ENCODE data around the gene SOX5.
"Not testable (repeated sequence)": the region's sequence is repeated elsewhere in the genome, so short reads cannot be mapped to it uniquely, and the experiment has no call there.

SOX5 gene

DNA sequence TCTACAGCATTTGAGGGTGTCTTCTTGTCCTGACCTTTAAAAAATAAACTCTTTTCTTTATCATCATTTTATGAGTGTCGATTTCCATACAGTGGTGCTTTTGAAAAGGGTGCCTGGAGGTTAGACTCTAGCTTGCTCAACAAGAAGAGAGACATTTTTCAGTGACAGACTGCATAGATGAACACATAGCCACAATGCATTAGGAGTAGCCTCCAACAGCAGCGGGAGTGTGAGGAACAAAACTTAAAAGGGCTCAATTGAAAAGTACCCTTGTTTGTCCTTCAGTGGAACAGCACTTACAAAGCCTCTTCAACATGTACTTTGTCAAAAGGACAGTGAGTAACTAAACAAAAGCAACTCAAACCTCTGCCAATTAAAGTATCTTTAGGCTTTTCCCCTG, 119.3 kb downstream of the SOX5 start:
- Mint-ChIP-seq H3K9me3 (no peaks in the 10 kb centered on the region), H3K27me3 (ENCODE audit: low read depth) (no peaks in the 10 kb centered on the region), H3K27ac (no peak overlapping the region), H3K36me3 (ENCODE audit: low read depth) (peaks cover under 1% of the 10 kb centered on the region), H3K4me3 (no peak overlapping the region), H3K4me1 (no peaks in the 10 kb centered on the region)
- TF ChIP-seq, protein P1, sequence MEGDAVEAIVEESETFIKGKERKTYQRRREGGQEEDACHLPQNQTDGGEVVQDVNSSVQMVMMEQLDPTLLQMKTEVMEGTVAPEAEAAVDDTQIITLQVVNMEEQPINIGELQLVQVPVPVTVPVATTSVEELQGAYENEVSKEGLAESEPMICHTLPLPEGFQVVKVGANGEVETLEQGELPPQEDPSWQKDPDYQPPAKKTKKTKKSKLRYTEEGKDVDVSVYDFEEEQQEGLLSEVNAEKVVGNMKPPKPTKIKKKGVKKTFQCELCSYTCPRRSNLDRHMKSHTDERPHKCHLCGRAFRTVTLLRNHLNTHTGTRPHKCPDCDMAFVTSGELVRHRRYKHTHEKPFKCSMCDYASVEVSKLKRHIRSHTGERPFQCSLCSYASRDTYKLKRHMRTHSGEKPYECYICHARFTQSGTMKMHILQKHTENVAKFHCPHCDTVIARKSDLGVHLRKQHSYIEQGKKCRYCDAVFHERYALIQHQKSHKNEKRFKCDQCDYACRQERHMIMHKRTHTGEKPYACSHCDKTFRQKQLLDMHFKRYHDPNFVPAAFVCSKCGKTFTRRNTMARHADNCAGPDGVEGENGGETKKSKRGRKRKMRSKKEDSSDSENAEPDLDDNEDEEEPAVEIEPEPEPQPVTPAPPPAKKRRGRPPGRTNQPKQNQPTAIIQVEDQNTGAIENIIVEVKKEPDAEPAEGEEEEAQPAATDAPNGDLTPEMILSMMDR (IDR thresholded peaks at IDR 0.05; ENCODE audit: unreplicated experiment in 3 of 3), result no peak

DNA sequence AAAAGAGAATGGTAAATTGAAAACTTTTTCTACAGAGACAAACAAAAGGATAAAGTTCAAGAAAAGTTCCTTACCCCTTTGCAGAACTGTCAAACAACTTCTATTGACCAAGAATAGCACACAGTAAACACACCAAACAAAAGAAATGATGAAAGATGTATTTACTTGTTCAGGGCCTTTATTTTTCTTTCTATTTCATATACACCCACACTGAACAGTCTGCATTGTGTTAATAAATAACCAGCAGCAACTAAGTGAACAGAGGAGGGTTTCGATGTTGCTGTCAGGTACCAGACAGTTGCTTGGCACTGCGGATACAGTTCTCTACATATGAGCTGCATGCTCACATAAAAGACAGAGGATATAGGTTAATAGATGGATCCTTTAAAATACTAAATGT, 122.1 kb downstream of the SOX5 start:
- no peaks in the 10 kb centered on the region for H3K27me3 Mint-ChIP-seq (ENCODE audit: low read depth)
- no peaks in the 10 kb centered on the region for H3K4me1 Mint-ChIP-seq
- TF ChIP-seq, protein P1 (IDR thresholded peaks at IDR 0.05; ENCODE audit: unreplicated experiment in 3 of 3), result no peak
- peaks cover 9% of the 10 kb centered on the region for H3K9me3 Mint-ChIP-seq
- no peak overlapping the region for H3K4me3 Mint-ChIP-seq
- no peak overlapping the region for H3K27ac Mint-ChIP-seq
- peaks cover 19% of the 10 kb centered on the region for H3K36me3 Mint-ChIP-seq (ENCODE audit: low read depth)

DNA sequence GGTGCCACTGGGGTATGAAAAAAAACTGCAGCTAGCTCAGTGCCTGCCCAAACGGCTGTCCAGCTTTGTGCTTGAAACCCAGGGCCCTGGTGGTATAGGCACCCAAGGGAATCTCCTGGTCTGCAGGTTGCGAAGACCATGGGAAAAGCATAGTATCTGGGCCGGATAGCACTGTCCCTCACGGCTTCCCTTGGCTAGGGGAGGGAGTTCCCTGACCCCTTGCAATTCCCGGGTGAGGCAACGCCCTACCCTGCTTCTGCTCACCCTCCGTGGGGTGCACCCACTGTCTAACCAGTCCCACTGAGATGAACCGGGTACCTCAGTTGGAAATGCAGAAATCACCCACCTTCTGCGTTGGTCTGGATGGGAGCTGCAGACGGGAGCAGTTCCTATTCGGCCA, 124.3 kb downstream of the SOX5 start:
- H3K36me3 Mint-ChIP-seq (ENCODE audit: low read depth), result peaks cover 21% of the 10 kb centered on the region
- not testable (repeated sequence) for H3K27ac Mint-ChIP-seq; H3K4me1 Mint-ChIP-seq; H3K27me3 Mint-ChIP-seq (ENCODE audit: low read depth); H3K4me3 Mint-ChIP-seq
- H3K9me3 Mint-ChIP-seq, result peaks cover 11% of the 10 kb centered on the region

DNA sequence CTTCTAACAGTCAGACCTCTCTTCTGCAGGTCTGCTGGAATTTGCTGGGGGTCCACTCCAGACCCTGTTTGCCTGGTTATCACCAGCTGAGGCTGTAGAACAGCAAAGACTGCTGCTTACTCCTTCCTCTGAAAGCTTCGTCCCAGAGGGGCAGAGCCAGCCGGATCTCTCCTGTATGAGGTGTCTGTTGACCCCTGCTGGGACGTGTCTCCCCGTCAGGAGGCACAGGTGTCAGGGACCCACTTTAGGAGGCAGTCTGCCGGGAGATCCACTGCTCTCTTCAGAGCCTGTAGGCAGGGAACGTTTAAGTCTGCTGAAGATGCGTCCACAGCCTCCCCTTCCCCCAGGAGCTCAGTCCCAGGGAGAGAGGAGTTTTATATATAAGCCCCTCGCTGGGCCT, 125.1 kb downstream of the SOX5 start:
- no peak overlapping the region for H3K4me3 Mint-ChIP-seq
- TF ChIP-seq, protein P1 (IDR thresholded peaks at IDR 0.05; ENCODE audit: unreplicated experiment in 3 of 3), result no peak
- H3K27me3 Mint-ChIP-seq (ENCODE audit: low read depth), result no peaks in the 10 kb centered on the region
- H3K27ac Mint-ChIP-seq, result no peak overlapping the region
- H3K4me1 Mint-ChIP-seq, result no peaks in the 10 kb centered on the region
- H3K36me3 Mint-ChIP-seq (ENCODE audit: low read depth), result peaks cover 21% of the 10 kb centered on the region
- peaks cover 11% of the 10 kb centered on the region for H3K9me3 Mint-ChIP-seq

DNA sequence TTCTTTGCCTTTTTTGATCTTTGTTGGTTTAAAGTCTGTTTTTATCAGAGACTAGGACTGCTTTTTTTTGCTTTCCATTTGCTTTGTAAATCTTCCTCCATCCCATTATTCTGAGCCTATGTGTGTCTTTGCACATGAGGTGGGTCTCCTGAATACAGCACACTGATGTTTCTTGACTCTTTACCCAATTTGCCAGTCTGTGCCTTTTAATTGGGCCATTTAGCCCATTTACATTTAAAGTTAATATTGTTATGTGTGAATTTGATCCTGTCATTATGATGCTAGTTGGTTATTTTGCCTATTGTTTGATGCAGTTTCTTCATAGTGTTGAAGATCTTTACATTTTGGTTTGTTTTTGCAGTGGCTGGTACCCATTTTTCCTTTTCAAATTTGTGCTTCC, 126.6 kb downstream of the SOX5 start:
- not testable (repeated sequence) for H3K27ac Mint-ChIP-seq; H3K4me3 Mint-ChIP-seq; H3K27me3 Mint-ChIP-seq (ENCODE audit: low read depth); H3K4me1 Mint-ChIP-seq
- H3K9me3 Mint-ChIP-seq, result peaks cover 11% of the 10 kb centered on the region
- H3K36me3 Mint-ChIP-seq (ENCODE audit: low read depth), result peaks cover 21% of the 10 kb centered on the region

DNA sequence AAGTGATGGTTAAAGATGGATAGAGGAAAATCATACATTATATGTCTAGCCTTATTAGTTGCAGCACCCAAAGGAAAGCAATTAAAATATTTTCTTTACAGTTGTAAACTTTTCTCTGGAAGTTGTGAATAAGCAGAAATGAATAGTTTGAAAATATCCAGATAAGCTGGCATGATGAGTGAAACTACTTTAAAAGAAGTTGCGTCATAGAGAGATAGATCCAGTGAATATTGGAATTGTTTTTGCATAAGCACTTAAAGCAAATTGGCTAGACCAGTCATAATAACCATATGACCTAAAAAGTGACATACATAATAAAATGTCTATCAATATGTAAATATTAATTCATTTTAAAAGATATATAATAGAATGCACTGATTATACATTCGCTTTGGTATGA, 132.1 kb downstream of the SOX5 start:
- peaks cover 2% of the 10 kb centered on the region for H3K9me3 Mint-ChIP-seq
- no peaks in the 10 kb centered on the region for H3K4me1 Mint-ChIP-seq
- TF ChIP-seq, protein P1 (IDR thresholded peaks at IDR 0.05; ENCODE audit: unreplicated experiment in 3 of 3), result no peak
- no peak overlapping the region for H3K4me3 Mint-ChIP-seq
- H3K27ac Mint-ChIP-seq, result no peak overlapping the region
- H3K27me3 Mint-ChIP-seq (ENCODE audit: low read depth), result no peaks in the 10 kb centered on the region
- peaks cover 2% of the 10 kb centered on the region for H3K36me3 Mint-ChIP-seq (ENCODE audit: low read depth)

DNA sequence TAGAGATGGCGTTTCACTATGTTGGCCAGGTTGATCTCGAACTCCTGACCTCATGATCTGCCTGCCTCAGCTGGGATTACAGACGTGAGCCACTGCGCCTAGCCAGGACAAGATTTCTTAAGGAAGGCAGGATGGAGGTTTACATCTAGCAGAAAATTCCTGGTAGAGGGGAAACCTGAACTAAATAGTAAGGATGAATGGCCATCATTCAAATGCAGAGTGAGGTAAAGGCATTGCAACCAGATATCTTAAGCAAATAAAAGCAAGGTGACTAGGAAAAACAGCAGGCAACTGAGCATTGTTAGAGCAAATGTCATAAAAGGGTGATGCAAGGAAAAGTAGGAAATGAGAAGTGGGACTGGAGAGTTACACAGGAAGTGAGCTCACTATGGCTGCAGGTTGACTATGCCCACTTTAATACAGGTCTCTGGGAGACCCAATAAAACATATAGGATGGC, 133.0 kb downstream of the SOX5 start:
- H3K27ac Mint-ChIP-seq, result no peak overlapping the region
- no peaks in the 10 kb centered on the region for H3K36me3 Mint-ChIP-seq (ENCODE audit: low read depth)
- H3K27me3 Mint-ChIP-seq (ENCODE audit: low read depth), result no peaks in the 10 kb centered on the region
- no peaks in the 10 kb centered on the region for H3K4me1 Mint-ChIP-seq
- no peak overlapping the region for H3K4me3 Mint-ChIP-seq
- H3K9me3 Mint-ChIP-seq, result peaks cover 2% of the 10 kb centered on the region
- TF ChIP-seq, protein P1 (IDR thresholded peaks at IDR 0.05; ENCODE audit: unreplicated experiment in 3 of 3), result no peak
